Neural progenitor cell (in vitro differentiated cells): Measurements from ENCODE around the gene SPTB.

Experiments used
- CTCF ChIP-seq: fragments of 200-600 bp; sonication (generic); IDR thresholded peaks from 2 replicates; pipeline ENCODE4 v1.5.1; 2017; ENCODE audit warnings: antibody characterized with exemption, mild to moderate bottlenecking
- EZH2phosphoT487 ChIP-seq: fragments of 200-600 bp; sonication (generic); IDR thresholded peaks from 2 replicates; pipeline ENCODE4 v1.6.1; 2017; ENCODE audit warnings: antibody characterized with exemption

- TF ChIP-seq CTCF: peak; percentile 56
- TF ChIP-seq EZH2phosphoT487: no peak
Measured at GRCh38 chr14:64841121-64841651, 38.5 kb downstream of the SPTB start.
